SHP77 (cell line): ENCODE data around the gene CETP.
"Not testable (repeated sequence)": the region's sequence is repeated elsewhere in the genome, so short reads cannot be mapped to it uniquely, and the experiment has no call there.

Experiments used
- DNase-seq, 2 experiments: peaks; one replicate each; lab custom pipeline; 2025; lab: John Stamatoyannopoulos, UW

Gene CETP

GRCh38 chr16:56998861-56999260 lies 37.1 kb downstream of the CETP start:
- DNase-seq, result no peak

- DNase-seq, result no peak
Measured at GRCh38 chr16:56999409-57000270, 37.9 kb downstream of the CETP start.

- DNase-seq, result no peak
Measured at GRCh38 chr16:57000271-57001025, 38.7 kb downstream of the CETP start.

- no peak for DNase-seq
Measured at GRCh38 chr16:57001026-57001679, 39.4 kb downstream of the CETP start.

GRCh38 chr16:57003439-57004386 lies 42.0 kb downstream of the CETP start:
- DNase-seq, result no peak

- DNase-seq, result no peak
Measured at GRCh38 chr16:57004387-57005250, 42.9 kb downstream of the CETP start.

- not testable (repeated sequence) for DNase-seq
Measured at GRCh38 chr16:57005597-57005996, 43.8 kb downstream of the CETP start.

GRCh38 chr16:57007050-57007449 lies 45.3 kb downstream of the CETP start:
- DNase-seq, result no peak

- DNase-seq, result no peak
Measured at GRCh38 chr16:57007530-57007929, 45.8 kb downstream of the CETP start.

- no peak for DNase-seq
Measured at GRCh38 chr16:57008440-57008839, 46.7 kb downstream of the CETP start.

- DNase-seq, result no peak
Measured at GRCh38 chr16:57009643-57010170, 48.0 kb downstream of the CETP start.

- DNase-seq, result no peak
Measured at GRCh38 chr16:57012353-57012752, 50.6 kb downstream of the CETP start.

- no peak for DNase-seq
Measured at GRCh38 chr16:57013229-57013628, 51.5 kb downstream of the CETP start.

GRCh38 chr16:57013902-57014301 lies 52.2 kb downstream of the CETP start:
- DNase-seq, result no peak

GRCh38 chr16:57016301-57016700 lies 54.6 kb downstream of the CETP start:
- no peak for DNase-seq

- DNase-seq, result no peak
Measured at GRCh38 chr16:57016831-57017230, 55.1 kb downstream of the CETP start.

- DNase-seq, result no peak
Measured at GRCh38 chr16:57017251-57017650, 55.5 kb downstream of the CETP start.

- no peak for DNase-seq
Measured at GRCh38 chr16:57019746-57020145, 58.0 kb downstream of the CETP start.

- no peak for DNase-seq
Measured at GRCh38 chr16:57020651-57021050, 58.9 kb downstream of the CETP start.

GRCh38 chr16:57021757-57022156 lies 60.0 kb downstream of the CETP start:
- no peak for DNase-seq
